OCI-LY1 (cell line): Measurements from ENCODE around the gene RRP8.

Experiments used
- H2AFZ ChIP-seq: fragments of 200-600 bp; sonication (generic), shearing (Covaris generic); 2 replicates; pipeline ENCODE4 v1.6.0; 2014; ENCODE audit warnings: antibody characterized with exemption, mild to moderate bottlenecking, low read length
- H3F3A ChIP-seq: fragments of 200-600 bp; sonication (generic), shearing (Covaris generic); 2 replicates; pipeline ENCODE4 v1.6.0; 2014; ENCODE audit warnings: mild to moderate bottlenecking, antibody characterized with exemption, low read length, moderate library complexity; ENCODE audit not compliant: insufficient read depth
- H3K27ac ChIP-seq: fragments of 200-600 bp; sonication (generic); 2 replicates; pipeline ENCODE4 v1.5.1; 2014; ENCODE audit warnings: low read length, mixed run types, mild to moderate bottlenecking, low read depth; ENCODE audit not compliant: poor library complexity, severe bottlenecking
- H3K27me3 ChIP-seq: fragments of 200-600 bp; sonication (generic); 2 replicates; pipeline ENCODE4 v1.6.0; 2014; ENCODE audit warnings: antibody characterized with exemption, mild to moderate bottlenecking, low read length, moderate library complexity; ENCODE audit not compliant: insufficient read depth
- H3K36me3 ChIP-seq: fragments of 200-600 bp; sonication (generic); 2 replicates; pipeline ENCODE4 v1.6.1; 2014; ENCODE audit warnings: mild to moderate bottlenecking, antibody characterized with exemption, low read length, moderate library complexity, mixed read lengths; ENCODE audit not compliant: insufficient read depth
- H3K4me1 ChIP-seq: fragments of 200-600 bp; sonication (generic); 2 replicates; pipeline ENCODE4 v1.5.1; 2014; ENCODE audit warnings: mild to moderate bottlenecking, low read length, moderate library complexity; ENCODE audit not compliant: insufficient read depth, severe bottlenecking
- H3K4me2 ChIP-seq: fragments of 200-600 bp; sonication (generic), shearing (Covaris generic); 2 replicates; pipeline ENCODE4 v1.6.1; 2014; ENCODE audit warnings: low read length
- H3K4me3 ChIP-seq: fragments of 200-600 bp; sonication (generic); 2 replicates; pipeline ENCODE4 v1.5.1; 2014; ENCODE audit warnings: low read length, low read depth, mild to moderate bottlenecking, mixed read lengths; ENCODE audit not compliant: poor library complexity, severe bottlenecking
- H3K79me2 ChIP-seq: fragments of 200-600 bp; shearing (Covaris generic); 2 replicates; pipeline ENCODE4 v1.6.1; 2016; ENCODE audit warnings: mixed run types, low read length, mixed read lengths; ENCODE audit not compliant: insufficient read depth
- H3K9ac ChIP-seq: fragments of 200-600 bp; sonication (generic), shearing (Covaris generic); 2 replicates; pipeline ENCODE4 v1.6.1; 2014; ENCODE audit warnings: mild to moderate bottlenecking, low read length, mixed read lengths
- H3K9me2 ChIP-seq: fragments of 200-600 bp; sonication (generic), shearing (Covaris generic); 2 replicates; pipeline ENCODE4 v1.6.1; 2014; ENCODE audit warnings: low read depth, mild to moderate bottlenecking, low read length, mixed read lengths
- H3K9me3 ChIP-seq: fragments of 200-600 bp; shearing (Covaris generic); 2 replicates; pipeline ENCODE4 v1.6.1; 2014; ENCODE audit warnings: low read length, mixed read lengths
- H4K20me1 ChIP-seq: fragments of 200-600 bp; sonication (generic), shearing (Covaris generic); 2 replicates; pipeline ENCODE4 v1.6.0; 2016; ENCODE audit warnings: mild to moderate bottlenecking, low read length; ENCODE audit not compliant: insufficient read depth
- CTCF ChIP-seq: fragments of 200-600 bp; sonication (generic), shearing (Covaris generic); IDR thresholded peaks from 2 replicates; pipeline ENCODE4 v1.5.1; 2017; ENCODE audit warnings: mild to moderate bottlenecking, antibody characterized with exemption, low read length, moderate library complexity, mixed read lengths
- EZH2 ChIP-seq: fragments of 200-600 bp; sonication (generic), shearing (Covaris generic); IDR thresholded peaks from 2 replicates; pipeline ENCODE4 v1.8.0; 2017; ENCODE audit warnings: borderline replicate concordance, mixed run types, mild to moderate bottlenecking, antibody characterized with exemption, low read length, moderate library complexity, mixed read lengths

RRP8 gene

GRCh38 chr11:6614446-6614845 is 11.0 kb upstream of the RRP8 start:
- peaks cover 24% of the 10 kb centered on the region for H3K36me3 ChIP-seq
- no peak overlapping the region for H3K27ac ChIP-seq
- no peak overlapping the region for H3K4me3 ChIP-seq
- H3K9me2 ChIP-seq = no peaks in the 10 kb centered on the region
- no peaks in the 10 kb centered on the region for H4K20me1 ChIP-seq
- H2AFZ ChIP-seq = no peak overlapping the region
- no peak overlapping the region for H3K4me2 ChIP-seq
- no peaks in the 10 kb centered on the region; the same call in 1 of the 2 replicates for H3K79me2 ChIP-seq
- peaks cover 32% of the 10 kb centered on the region for H3K4me1 ChIP-seq
- H3K9me3 ChIP-seq = no peaks in the 10 kb centered on the region
- H3F3A ChIP-seq = no peaks in the 10 kb centered on the region
- TF ChIP-seq EZH2 (no peak), CTCF (no peak)
- H3K27me3 ChIP-seq = no peaks in the 10 kb centered on the region
- H3K9ac ChIP-seq = no peak overlapping the region

GRCh38 chr11:6613496-6613895 is 10.1 kb upstream of the RRP8 start:
- Histone ChIP-seq H3K4me3 (no peak overlapping the region), H3K4me2 (no peak overlapping the region), H3K79me2 (no peaks in the 10 kb centered on the region; the same call in 1 of the 2 replicates), H3K27ac (no peak overlapping the region), H4K20me1 (no peaks in the 10 kb centered on the region), H3K9me2 (no peaks in the 10 kb centered on the region), H3K36me3 (peaks cover 33% of the 10 kb centered on the region), H3K9ac (no peak overlapping the region), H3K9me3 (no peaks in the 10 kb centered on the region), H3F3A (no peaks in the 10 kb centered on the region), H3K4me1 (peaks cover 26% of the 10 kb centered on the region), H3K27me3 (no peaks in the 10 kb centered on the region), H2AFZ (no peak overlapping the region)
- TF ChIP-seq CTCF = no peak
- TF ChIP-seq EZH2 = no peak

- Histone ChIP-seq H3K4me3 (peak within 1 kb of the TSS; percentile 91), H2AFZ (no peak within 1 kb of the TSS), H3K9me2 (no peaks in the 10 kb centered on the region), H3K36me3 (peaks cover 44% of the 10 kb centered on the region), H3K4me1 (peaks cover 20% of the 10 kb centered on the region), H3K4me2 (peak within 1 kb of the TSS; percentile 87), H3K27ac (peak within 1 kb of the TSS; percentile 91), H3K9me3 (no peaks in the 10 kb centered on the region), H3K27me3 (no peaks in the 10 kb centered on the region), H3K9ac (peak within 1 kb of the TSS; percentile 89), H4K20me1 (no peaks in the 10 kb centered on the region), H3K79me2 (no peaks in the 10 kb centered on the region; the same call in 1 of the 2 replicates), H3F3A (peaks cover 2% of the 10 kb centered on the region; the same call in 1 of the 2 replicates)
- TF ChIP-seq CTCF (peak; percentile 85), EZH2 (no peak)
These were observed 9.0 kb upstream of the RRP8 start, which contains the start of gene TAF10 for GRCh38 chr11:6612213-6613041. Gene TAF10, minus strand, starts transcription at chr11:6612216. Its CDS starts 27 bp downstream, at chr11:6612189.
